H7 (cell line): ENCODE data around the gene BLID. TPM values are rescaled to one million over a fixed set of nuclear protein-coding genes. Genes with fewer than 3 reads are reported as not detected.

Experiments
- DNase-seq: peaks from one replicate; pipeline ENCODE4 v3.0.0; 2012
- H3K27me3 ChIP-seq: 2 replicates; pipeline ENCODE4 v1.6.0; 2011; ENCODE audit warnings: mild to moderate bottlenecking, low read length; ENCODE audit not compliant: control insufficient read depth, insufficient read depth
- H3K36me3 ChIP-seq: replicated peaks from 2 replicates; pipeline ENCODE4 v1.5.1; 2011; ENCODE audit warnings: low read length; ENCODE audit not compliant: control insufficient read depth, insufficient read depth
- H3K4me3 ChIP-seq: 2 replicates; pipeline ENCODE4 v1.5.1; 2011; ENCODE audit warnings: low read depth, mild to moderate bottlenecking, control low read depth, low read length, moderate library complexity; ENCODE audit not compliant: insufficient read depth
- total RNA-seq: library from RNA; depleted of rRNA; stranded (reverse); fragments of >200 nt; shearing (Covaris generic); gene quantifications from 2 replicates; pipeline ENCODE4 v1.2.3, GENCODE V29; 2014

The BLID gene
- total RNA-seq, 1 experiment from 2014 or later, result not detected

DNA sequence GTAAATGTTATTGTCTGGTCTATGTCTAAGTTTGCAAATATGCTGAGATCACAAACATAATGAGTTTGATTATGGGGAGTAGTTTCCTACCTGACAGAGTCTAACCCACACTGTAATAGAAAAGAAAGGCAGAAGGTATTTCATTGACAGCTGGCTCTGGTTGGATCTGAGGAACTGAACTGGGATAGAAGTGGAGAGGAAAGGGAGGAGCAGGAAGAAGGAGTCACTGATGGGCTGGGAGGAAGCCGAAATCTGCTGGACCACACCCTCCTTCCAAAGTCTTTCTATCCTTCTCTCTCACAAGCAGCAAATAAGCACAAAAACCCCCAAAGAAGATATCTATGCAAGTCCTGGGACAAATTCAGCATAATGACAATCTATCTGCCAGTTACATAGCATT lies 11.7 kb downstream of the BLID start:
- Histone ChIP-seq H3K4me3 (no peak overlapping the region), H3K27me3 (peaks cover 12% of the 10 kb centered on the region), H3K36me3 (no peaks in the 10 kb centered on the region)
- no peak for DNase-seq

DNA sequence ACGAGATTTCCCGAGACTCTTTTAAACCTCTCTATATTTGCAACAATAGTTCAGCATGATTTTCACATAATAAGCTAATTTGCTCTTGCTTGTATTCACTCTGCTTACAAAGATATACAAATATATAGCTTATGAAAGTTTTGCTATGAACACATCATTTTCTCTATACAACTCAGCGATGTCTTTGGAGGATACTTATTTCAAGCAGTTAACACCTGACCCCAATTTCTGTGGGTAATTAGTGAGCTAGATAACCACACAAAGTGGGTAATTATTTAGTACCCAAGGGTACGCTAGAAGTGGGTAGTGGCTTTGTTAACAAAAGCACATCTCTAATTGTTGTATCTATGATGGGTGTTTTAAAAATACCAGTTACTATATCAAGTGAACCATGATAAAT lies 12.3 kb downstream of the BLID start:
- H3K27me3 ChIP-seq, result peaks cover 13% of the 10 kb centered on the region
- no peak for DNase-seq
- no peaks in the 10 kb centered on the region for H3K36me3 ChIP-seq
- no peak overlapping the region for H3K4me3 ChIP-seq

DNA sequence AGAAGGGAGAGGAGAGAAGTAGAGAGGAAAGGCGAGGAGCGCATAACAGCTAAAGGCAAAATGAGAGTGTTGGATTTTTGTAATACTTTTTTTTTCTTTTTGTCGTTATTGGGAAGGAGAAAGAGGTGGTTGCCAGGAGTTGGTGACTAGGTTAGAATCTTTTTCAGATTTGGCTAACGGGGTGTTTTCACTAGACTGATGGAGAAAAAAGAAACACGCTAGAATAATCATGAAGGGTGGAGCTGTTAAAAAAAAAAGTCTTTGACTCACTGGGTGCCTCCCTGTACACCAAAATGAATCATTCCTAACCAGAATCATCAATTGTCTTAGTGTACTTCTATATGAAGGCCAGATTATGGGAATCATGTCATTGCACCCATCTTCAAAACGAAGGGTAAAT lies 12.7 kb downstream of the BLID start:
- peaks cover 13% of the 10 kb centered on the region for H3K27me3 ChIP-seq
- no peaks in the 10 kb centered on the region for H3K36me3 ChIP-seq
- no peak overlapping the region for H3K4me3 ChIP-seq
- DNase-seq, result no peak

DNA sequence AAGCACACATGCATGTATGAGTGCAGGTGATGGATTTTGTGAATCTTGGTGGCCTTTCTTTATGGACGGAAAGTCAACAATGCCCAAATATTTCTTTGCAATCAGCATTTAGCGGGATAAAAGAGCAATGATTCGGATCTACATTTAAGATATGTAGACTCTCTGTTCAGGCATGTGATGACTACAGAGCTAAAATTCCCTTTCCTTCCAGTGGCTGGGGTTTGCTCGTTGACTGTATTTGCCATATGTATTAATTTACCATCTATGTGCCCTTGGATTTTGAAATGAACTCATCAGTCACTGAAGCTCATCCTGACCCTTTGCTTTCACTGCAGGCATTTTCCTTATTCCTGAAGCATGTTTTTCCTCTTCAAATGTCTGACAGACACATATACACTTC lies 13.6 kb downstream of the BLID start:
- Histone ChIP-seq H3K36me3 (no peaks in the 10 kb centered on the region), H3K4me3 (no peak overlapping the region), H3K27me3 (peaks cover 13% of the 10 kb centered on the region)

DNA sequence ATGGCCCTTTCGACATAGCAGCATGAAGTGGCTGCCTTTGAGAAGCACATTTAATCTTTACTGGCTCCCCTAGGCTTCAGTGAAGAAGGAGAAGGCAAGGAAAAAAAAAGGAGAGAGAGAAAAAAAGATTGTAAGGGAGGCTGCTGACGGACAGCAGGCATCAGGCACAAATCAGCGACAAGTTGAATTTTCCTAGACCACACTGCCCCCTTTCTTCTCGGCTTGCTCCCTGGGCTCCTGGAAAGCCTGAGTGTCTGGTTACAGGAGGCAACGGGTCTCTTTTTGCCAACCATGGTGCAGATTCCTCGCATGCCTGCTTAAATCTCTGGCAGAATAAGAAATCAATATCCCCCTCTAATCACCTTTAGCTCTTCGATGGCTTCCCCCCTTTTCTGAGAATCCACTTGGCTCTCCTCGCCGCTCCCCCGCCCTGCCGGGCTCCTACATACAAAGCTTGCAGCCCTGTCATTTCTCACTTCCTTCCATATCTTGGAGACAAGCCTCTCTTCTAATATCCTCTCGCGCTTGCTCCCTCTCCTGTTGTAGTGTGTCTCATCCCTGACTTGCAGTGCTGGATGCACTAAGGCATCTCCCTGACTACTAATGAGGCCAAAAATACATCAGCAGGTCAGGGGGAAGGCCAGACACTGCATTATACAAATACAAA lies 14.3 kb downstream of the BLID start:
- DNase-seq, result peak; percentile 43

More for the DNA sequence above, 13.6 kb downstream of the BLID start:
- no peak for DNase-seq

DNA sequence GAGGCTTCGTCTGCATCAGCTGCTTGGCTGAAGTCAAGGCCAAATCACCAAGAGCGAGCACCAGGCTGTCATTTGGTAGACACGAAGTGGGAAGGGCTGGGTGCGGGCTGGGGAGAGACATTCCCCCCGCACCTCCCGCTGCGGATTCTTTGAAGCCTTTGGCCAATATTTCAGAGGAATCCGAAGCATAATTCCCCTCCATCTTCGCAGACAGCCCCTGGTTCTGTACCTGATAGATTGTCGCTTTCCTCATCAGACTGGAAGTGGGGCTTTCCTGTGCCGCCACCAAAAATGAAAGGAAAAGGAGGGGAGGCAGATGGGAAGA lies 15.3 kb downstream of the BLID start:
- no peak for DNase-seq
- Histone ChIP-seq H3K27me3 (peaks cover 13% of the 10 kb centered on the region), H3K4me3 (peak overlapping the region; percentile 31; the same call in 1 of the 2 replicates), H3K36me3 (no peaks in the 10 kb centered on the region)

More for the DNA sequence above, 14.3 kb downstream of the BLID start:
- Histone ChIP-seq H3K27me3 (peaks cover 13% of the 10 kb centered on the region), H3K4me3 (peak overlapping the region; percentile 19; the same call in 1 of the 2 replicates), H3K36me3 (no peaks in the 10 kb centered on the region)

DNA sequence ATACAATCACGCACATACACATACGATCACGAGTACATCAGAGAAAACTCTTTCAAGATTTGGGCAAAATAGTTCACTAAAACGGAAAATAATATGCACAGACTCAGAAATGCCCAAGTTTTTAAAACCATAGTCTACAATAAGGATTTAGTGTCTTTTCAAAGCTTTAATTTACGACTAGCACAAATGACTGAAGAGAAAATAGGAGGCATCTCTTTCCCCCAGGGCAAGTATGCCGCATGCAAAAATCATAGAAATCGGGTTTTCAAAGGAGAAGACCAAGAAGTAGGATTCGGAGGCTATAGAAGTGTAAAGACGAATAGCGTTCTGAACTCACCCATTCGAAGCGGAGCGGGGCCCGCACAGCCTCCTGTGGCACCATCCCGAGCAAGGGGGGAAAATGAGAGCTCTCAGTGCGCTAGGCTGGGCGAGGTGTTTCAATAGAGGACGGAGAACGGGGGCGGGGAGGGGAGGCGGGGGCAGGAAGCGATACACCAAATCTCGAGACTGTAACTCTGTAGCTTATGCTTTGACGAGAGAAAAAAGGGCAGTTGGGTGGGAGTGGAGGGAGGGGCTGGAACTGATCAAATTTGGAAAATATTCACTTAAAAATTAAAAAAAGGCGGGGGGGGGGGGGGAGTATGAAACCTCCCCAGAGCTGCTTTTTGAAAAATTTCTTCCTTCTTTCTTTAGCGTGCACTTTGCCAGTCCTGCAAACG lies 15.8 kb downstream of the BLID start:
- no peaks in the 10 kb centered on the region for H3K36me3 ChIP-seq
- H3K4me3 ChIP-seq, result peak overlapping the region; percentile 31
- H3K27me3 ChIP-seq, result peaks cover 13% of the 10 kb centered on the region
- peak; percentile 16 for DNase-seq

DNA sequence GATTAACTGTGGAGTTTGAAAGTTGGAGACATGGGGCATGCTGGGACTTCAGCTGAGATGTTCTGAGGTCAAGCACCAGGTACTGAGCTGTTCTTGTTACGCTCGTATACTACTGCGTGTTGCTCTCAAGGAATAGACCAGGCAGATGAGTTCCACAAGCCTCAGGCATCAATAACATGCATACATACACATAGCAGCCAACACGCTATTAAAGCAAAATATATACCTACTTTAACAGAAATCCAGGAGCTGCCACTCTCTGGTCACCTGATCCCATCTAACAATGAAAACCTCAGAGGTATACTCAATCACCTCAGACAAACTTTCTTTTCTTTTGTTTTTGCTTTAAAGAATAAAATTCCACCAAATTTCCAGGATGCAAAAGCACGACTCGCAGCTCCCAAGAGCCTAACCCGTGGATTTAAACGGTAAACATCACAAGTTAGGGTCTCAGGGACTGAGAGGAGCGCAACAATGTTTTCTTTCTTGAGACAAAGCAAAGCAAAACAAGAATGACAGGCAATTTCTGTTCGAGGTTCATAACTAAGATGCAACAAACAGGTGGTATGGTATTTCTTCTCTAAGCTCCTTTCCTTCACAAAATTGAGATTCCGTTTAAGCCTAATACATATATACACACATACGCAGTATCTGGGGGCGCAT lies 16.5 kb downstream of the BLID start:
- H3K27me3 ChIP-seq, result peaks cover 13% of the 10 kb centered on the region
- no peak for DNase-seq
- H3K36me3 ChIP-seq, result no peaks in the 10 kb centered on the region
- H3K4me3 ChIP-seq, result peak overlapping the region; percentile 31; the same call in 1 of the 2 replicates

DNA sequence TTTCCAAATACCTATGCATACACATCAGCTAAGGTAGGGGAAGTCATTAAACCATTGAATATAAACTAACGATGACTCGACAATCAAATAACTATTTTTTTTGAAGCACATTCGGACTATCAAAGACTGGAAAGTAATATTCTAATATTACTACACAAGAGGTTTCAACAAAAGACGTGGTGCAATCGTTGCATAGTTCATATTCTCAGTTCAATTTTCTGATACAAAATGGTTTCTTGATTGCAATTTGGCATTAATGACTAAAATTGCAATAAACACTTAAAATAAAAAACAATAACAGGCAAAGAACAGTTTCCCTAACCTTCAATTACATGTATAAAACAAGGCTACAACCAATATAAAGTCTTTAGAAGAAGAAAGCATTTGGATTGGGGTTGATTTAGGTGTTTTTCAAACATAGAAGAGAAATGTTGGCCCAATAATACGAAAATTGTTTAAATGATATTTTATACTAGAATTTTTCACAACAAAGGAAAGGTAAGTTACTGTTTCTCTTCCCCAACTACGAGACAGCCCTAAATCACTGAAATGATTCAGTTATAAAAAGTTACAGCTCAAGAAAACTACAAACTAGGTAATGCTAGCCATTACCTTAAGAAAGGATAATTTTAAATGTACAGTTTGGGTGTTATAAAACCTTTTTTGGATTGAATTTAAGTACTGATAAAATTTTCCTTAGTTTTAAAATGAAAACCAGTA lies 17.6 kb downstream of the BLID start:
- DNase-seq, result no peak
- Histone ChIP-seq H3K36me3 (no peaks in the 10 kb centered on the region), H3K4me3 (no peak overlapping the region), H3K27me3 (peaks cover 13% of the 10 kb centered on the region)

DNA sequence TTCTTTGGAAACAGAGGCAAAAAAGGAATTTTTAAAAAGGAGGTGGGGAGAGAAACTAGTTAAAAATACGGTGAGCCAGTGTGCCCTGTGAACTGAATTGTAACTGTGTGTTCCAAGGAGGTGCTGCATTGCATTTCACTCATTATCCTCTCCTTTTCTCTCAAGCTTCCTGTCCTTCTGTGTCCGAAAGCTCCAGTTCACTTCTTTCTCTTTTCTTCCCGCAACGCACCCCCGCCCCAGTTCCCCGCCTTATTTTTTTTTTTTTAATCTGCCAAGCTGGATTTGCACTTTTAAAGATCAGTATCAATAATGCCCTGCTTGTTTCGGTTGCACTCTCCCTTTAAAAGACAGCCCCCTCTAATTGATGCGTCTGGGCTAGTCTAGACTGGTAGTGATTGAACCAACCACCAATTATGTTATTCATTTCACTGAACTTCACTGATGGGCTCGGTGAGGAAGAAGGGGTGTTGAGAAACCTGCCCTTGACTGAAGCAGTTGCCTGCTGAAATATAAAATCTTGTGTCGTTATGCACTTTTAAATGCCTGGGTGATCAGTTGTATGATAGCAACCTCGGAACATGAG lies 18.5 kb downstream of the BLID start:
- H3K36me3 ChIP-seq, result no peaks in the 10 kb centered on the region
- peaks cover 13% of the 10 kb centered on the region for H3K27me3 ChIP-seq
- DNase-seq, result no peak
- H3K4me3 ChIP-seq, result no peak overlapping the region

DNA sequence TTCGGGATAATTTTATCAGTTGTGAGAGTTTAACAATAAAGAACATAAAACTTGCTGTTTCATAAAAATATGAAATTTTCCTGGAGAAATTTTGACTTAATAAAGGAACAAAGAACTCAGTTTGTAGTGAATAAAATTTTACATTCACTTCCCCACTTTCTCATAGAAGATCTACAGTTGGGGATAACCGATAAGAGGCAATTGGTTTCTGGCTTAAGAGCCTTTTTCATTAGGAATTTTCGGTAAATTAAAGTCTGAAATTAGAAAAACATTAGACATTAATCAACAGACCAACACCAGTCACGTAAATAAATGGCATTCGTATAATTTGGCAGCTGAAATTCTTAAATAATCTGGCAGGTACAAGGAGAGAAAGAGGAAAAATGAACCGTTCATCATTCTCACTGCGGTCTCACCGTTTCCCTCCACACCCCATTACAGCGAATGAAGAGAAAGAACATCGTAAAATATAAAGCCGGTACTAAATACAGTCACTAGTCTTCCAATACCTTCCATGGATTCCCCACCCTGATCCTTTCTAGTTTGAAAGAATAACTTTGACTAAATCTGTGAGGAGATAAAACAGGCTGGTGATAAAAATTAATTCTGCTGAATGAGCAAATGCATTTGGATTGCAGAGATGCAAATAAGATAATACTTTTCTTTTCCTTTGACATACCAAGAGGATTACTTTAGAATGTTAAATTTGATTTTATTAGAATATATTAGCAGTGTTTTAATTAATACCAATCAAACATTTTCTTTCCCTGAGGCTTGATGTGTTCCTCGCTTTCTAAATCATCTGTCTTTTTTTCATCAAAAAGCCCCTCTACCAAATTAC lies 19.5 kb downstream of the BLID start:
- H3K36me3 ChIP-seq, result no peaks in the 10 kb centered on the region
- no peak for DNase-seq
- no peak overlapping the region for H3K4me3 ChIP-seq
- peaks cover 13% of the 10 kb centered on the region for H3K27me3 ChIP-seq

DNA sequence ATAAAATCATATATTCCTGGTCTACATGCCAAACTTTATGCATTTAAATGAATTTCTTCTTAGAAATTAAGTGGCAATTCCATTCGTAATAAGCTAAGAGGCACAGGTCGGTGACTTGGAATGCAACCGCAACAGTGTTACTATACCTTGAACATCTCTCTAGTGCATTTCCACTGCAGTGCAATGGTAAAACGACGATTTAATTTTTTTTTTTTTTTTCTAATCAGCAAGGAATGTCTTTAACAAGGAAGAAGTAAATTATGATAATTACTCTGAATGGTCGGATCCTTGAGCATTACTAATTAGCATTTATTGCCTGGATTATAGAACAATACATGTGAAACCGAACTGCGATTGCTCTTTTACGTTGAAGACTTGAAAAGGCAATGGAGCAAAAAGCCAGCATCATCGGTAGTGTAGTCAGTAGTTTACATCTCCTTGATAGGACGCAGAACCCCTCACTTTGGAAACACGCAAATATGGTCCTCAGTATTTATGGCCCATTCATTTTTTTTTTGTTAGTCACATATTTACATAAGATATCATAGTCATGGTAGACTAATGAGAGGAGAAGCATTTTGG lies 20.2 kb downstream of the BLID start:
- Histone ChIP-seq H3K4me3 (no peak overlapping the region), H3K36me3 (no peaks in the 10 kb centered on the region), H3K27me3 (peaks cover 11% of the 10 kb centered on the region)
- no peak for DNase-seq

DNA sequence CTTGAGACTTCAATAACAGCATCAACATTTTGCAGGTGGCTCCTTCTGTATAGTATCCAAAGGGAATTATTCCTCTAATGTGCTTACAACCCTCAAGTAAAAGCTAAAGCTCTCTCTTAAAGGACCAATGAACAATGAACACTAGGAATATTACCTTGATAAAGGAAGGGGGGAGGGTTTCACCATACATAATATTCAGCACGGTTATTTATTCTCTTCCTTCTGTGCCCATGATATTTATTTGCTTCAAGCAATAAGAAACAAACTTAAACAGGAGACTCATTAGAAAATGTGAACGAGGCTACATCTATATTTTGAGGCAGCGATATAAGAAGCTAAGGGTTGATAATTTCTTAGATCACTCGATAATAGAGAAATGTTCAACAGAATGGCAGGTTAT lies 21.2 kb downstream of the BLID start:
- Histone ChIP-seq H3K27me3 (peaks cover 6% of the 10 kb centered on the region), H3K36me3 (no peaks in the 10 kb centered on the region), H3K4me3 (no peak overlapping the region)
- DNase-seq, result no peak
